Retinal pigment epithelial cell (primary cell): ENCODE measurements around the gene LIPN.
A peak's percentile ranks its signal among the peaks of the same experiment; 100 is the strongest.

Experiments
- DNase-seq: peaks from one replicate; pipeline ENCODE4 v3.0.0-alpha.2; 2010; ENCODE audit warnings: low read depth
- H3K4me3 ChIP-seq: 2 replicates; pipeline ENCODE4 v1.5.1; 2011; ENCODE audit warnings: mild to moderate bottlenecking, low read length, control low read depth, moderate library complexity
- CTCF ChIP-seq: conservative IDR thresholded peaks from 2 replicates; pipeline ENCODE4 v1.5.1; 2011; ENCODE audit warnings: low read depth, low read length, control low read depth, inconsistent platforms

The LIPN gene

GRCh38 chr10:88804083-88804812, 44.4 kb downstream of the LIPN start:
- no peak overlapping the region for H3K4me3 ChIP-seq
- DNase-seq = no peak
- no peak for TF ChIP-seq CTCF

GRCh38 chr10:88805361-88805760, 45.5 kb downstream of the LIPN start:
- no peak for TF ChIP-seq CTCF
- no peak overlapping the region for H3K4me3 ChIP-seq
- DNase-seq = no peak

GRCh38 chr10:88805924-88806323, 46.1 kb downstream of the LIPN start:
- no peak for DNase-seq
- H3K4me3 ChIP-seq = no peak overlapping the region
- TF ChIP-seq CTCF = no peak

GRCh38 chr10:88809621-88810020, 49.8 kb downstream of the LIPN start:
- DNase-seq = no peak
- H3K4me3 ChIP-seq = no peak overlapping the region
- TF ChIP-seq CTCF = no peak

DNA sequence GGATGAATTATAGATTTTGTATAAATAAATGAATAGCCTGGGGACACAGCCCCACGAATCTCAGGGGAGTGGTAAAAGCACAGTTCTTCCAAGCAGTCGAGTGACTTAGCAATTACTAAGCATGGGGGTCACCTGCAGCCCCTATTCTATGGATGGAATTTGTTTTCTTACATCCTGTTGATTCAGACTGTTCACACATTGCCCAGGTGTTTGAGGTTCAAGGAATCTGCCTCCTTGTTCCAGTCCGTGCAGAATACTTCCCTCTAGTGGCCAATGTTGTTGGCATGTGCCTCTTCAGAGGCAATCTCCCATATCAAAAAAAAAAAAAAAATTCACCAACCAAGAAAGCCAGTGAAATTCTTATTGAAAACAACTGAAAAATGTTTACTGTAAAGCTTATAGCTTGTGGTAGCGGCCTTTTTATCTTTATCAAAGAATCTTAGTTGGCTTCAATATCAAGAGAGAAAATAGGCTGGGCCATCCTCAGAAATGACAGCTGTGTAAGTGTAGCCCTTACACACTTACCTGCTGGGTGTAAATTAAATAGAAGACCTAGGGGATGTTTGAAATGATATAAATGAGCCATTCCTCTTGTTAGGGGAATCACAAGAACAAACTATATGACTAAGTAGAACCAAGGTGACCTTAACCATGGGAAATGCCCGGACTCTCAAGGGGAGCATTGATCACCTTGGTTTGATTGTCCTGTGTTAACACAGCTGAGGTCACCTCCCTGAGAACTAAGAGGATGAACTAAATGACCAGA, 50.6 kb downstream of the LIPN start:
- TF ChIP-seq CTCF = peak; percentile 90
- H3K4me3 ChIP-seq = no peak overlapping the region
- peak; percentile 20 for DNase-seq

- H3K4me3 ChIP-seq = no peak overlapping the region
These were observed 53.4 kb downstream of the LIPN start for GRCh38 chr10:88813200-88813599.

More at GRCh38 chr10:88813200-88813599, 53.4 kb downstream of the LIPN start:
- DNase-seq = no peak
- no peak for TF ChIP-seq CTCF
